Breast epithelium (tissue), 4 donors: Measurements from ENCODE around the gene ZBED4. TPM values are rescaled to one million over a fixed set of nuclear protein-coding genes. Genes with fewer than 3 reads are reported as not detected.

Source experiments
- DNase-seq, 2 donors: peaks; one replicate each; pipeline ENCODE4 v3.0.0-alpha.2; 2019; ENCODE audit warnings: low spot score in 2 of 2
- H3K27ac ChIP-seq, 2 donors: fragments of 200-600 bp; sonication (generic) in 1 of 2; one replicate each; pipeline ENCODE4 v1.5.1; 2016 to 2019; ENCODE audit warnings: mild to moderate bottlenecking in 1 of 2
- H3K27me3 ChIP-seq, 2 donors: fragments of 200-600 bp; sonication (generic) in 1 of 2; one replicate each; pipeline versions ENCODE4 v1.5.1 to v1.6.0; 2017 to 2019; ENCODE audit warnings: control low read depth in 1 of 2, mild to moderate bottlenecking in 1 of 2
- H3K36me3 ChIP-seq: fragments of 200-600 bp; one replicate; pipeline ENCODE4 v1.5.1; 2019
- H3K4me1 ChIP-seq, 2 donors: fragments of 200-600 bp; sonication (generic); one replicate each; pipeline ENCODE4 v1.5.1; 2016 to 2019; ENCODE audit warnings: control low read depth in 1 of 2
- H3K4me3 ChIP-seq, 3 donors: fragments of 200-600 bp; sonication (generic); 1 replicate in 2 of 3; 2 replicates in 1 of 3; pipeline ENCODE4 v1.5.1; 2016 to 2019; ENCODE audit warnings: mild to moderate bottlenecking in 3 of 3, moderate library complexity in 2 of 3
- H3K9me3 ChIP-seq, 2 donors: fragments of 200-600 bp; sonication (generic) in 1 of 2; one replicate each; pipeline ENCODE4 v1.5.1; 2016 to 2019; ENCODE audit warnings: control low read depth in 1 of 2
- CTCF ChIP-seq, 3 donors: fragments of 450-650 bp; IDR thresholded peaks; one replicate each; pipeline ENCODE4 v1.5.1; 2016 to 2017; ENCODE audit warnings: antibody characterized with exemption in 3 of 3, mild to moderate bottlenecking in 3 of 3, moderate library complexity in 3 of 3
- POLR2A ChIP-seq: fragments of 450-650 bp; IDR thresholded peaks from one replicate; pipeline ENCODE4 v1.6.1; 2016; ENCODE audit warnings: antibody characterized with exemption, mild to moderate bottlenecking, moderate library complexity
- POLR2AphosphoS5 ChIP-seq, 3 donors: sonication (generic); formaldehyde crosslinking; IDR thresholded peaks; one replicate each; pipeline ENCODE4 v1.6.1; 2017; ENCODE audit warnings: antibody characterized with exemption in 3 of 3
- intact Hi-C: fragments of 100-400 bp; cut with DNase I; formaldehyde crosslinking; loops from one replicate; pipeline ENCODE4 v1.15.1; 2023; ENCODE audit warnings: low total_unique reads
- total RNA-seq, 3 donors: library from RNA; depleted of rRNA; stranded (reverse); fragments of >200 nt; gene quantifications; one replicate each; pipeline ENCODE4 v1.1.0, GENCODE V29; 2016

The ZBED4 gene
- total RNA-seq, 3 donors from 2014 or later = 7.5 to 11.3 (median 10.5) TPM

GRCh38 chr22:49883294-49883640 is 29.6 kb downstream of the ZBED4 start:
- intact Hi-C loops = no loop called here
- Histone ChIP-seq H3K27ac (no peak overlapping the region), H3K9me3 (peaks cover 0 to 4% of the 10 kb centered on the region in 2 donors), H3K27me3 (no peaks in the 10 kb centered on the region), H3K4me3 (no peak overlapping the region), H3K36me3 (no peaks in the 10 kb centered on the region), H3K4me1 (no peaks in the 10 kb centered on the region)
- DNase-seq = no peak
- TF ChIP-seq CTCF (IDR thresholded peaks at IDR 0.05) (no peak), POLR2AphosphoS5 (IDR thresholded peaks at IDR 0.05) (no peak), POLR2A (no peak)

GRCh38 chr22:49884075-49884474 is 30.4 kb downstream of the ZBED4 start:
- Histone ChIP-seq H3K27me3 (no peaks in the 10 kb centered on the region), H3K4me3 (no peak overlapping the region), H3K4me1 (no peaks in the 10 kb centered on the region), H3K27ac (no peak overlapping the region), H3K36me3 (no peaks in the 10 kb centered on the region), H3K9me3 (peaks cover 0 to 4% of the 10 kb centered on the region in 2 donors)
- intact Hi-C loops = no loop called here
- no peak for TF ChIP-seq POLR2AphosphoS5 (IDR thresholded peaks at IDR 0.05)
- TF ChIP-seq CTCF (IDR thresholded peaks at IDR 0.05) = no peak
- TF ChIP-seq POLR2A = no peak
- no peak for DNase-seq

GRCh38 chr22:49884503-49885260 is 31.0 kb downstream of the ZBED4 start:
- TF ChIP-seq POLR2A = no peak
- TF ChIP-seq CTCF (IDR thresholded peaks at IDR 0.05) = no peak
- no peak for TF ChIP-seq POLR2AphosphoS5 (IDR thresholded peaks at IDR 0.05)
- Histone ChIP-seq H3K27me3 (no peaks in the 10 kb centered on the region), H3K27ac (no peak overlapping the region), H3K9me3 (peaks cover 0 to 4% of the 10 kb centered on the region in 2 donors), H3K4me3 (no peak overlapping the region), H3K36me3 (no peaks in the 10 kb centered on the region), H3K4me1 (no peaks in the 10 kb centered on the region)
- intact Hi-C loops = no loop called here
- DNase-seq = no peak

- no peak overlapping the region for H3K27ac ChIP-seq
- no peak for TF ChIP-seq CTCF (IDR thresholded peaks at IDR 0.05)
- TF ChIP-seq POLR2AphosphoS5 (IDR thresholded peaks at IDR 0.05) = no peak
- TF ChIP-seq POLR2A = no peak
These were observed 31.6 kb downstream of the ZBED4 start for GRCh38 chr22:49885281-49885680.

GRCh38 chr22:49885881-49886280 is 32.2 kb downstream of the ZBED4 start:
- H3K36me3 ChIP-seq = no peaks in the 10 kb centered on the region
- H3K27me3 ChIP-seq = no peaks in the 10 kb centered on the region
- no peak overlapping the region for H3K27ac ChIP-seq
- no peaks in the 10 kb centered on the region for H3K4me1 ChIP-seq
- no peak overlapping the region for H3K4me3 ChIP-seq
- intact Hi-C loops = no loop called here
- TF ChIP-seq POLR2AphosphoS5 (IDR thresholded peaks at IDR 0.05) (no peak), CTCF (IDR thresholded peaks at IDR 0.05) (no peak), POLR2A (no peak)
- DNase-seq = no peak
- H3K9me3 ChIP-seq = peaks cover 0 to 4% of the 10 kb centered on the region in 2 donors

More at GRCh38 chr22:49885281-49885680, 31.6 kb downstream of the ZBED4 start:
- H3K27me3 ChIP-seq = no peaks in the 10 kb centered on the region
- H3K4me3 ChIP-seq = no peak overlapping the region
- DNase-seq = no peak
- no peaks in the 10 kb centered on the region for H3K36me3 ChIP-seq
- intact Hi-C loops = no loop called here
- no peaks in the 10 kb centered on the region for H3K4me1 ChIP-seq
- peaks cover 0 to 4% of the 10 kb centered on the region in 2 donors for H3K9me3 ChIP-seq
